NCI-H524 (cell line): ENCODE data around the gene NFIX.

Source experiments
- DNase-seq, 2 experiments: peaks; one replicate each; lab custom pipeline; 2025; lab: John Stamatoyannopoulos, UW

NFIX gene

DNA sequence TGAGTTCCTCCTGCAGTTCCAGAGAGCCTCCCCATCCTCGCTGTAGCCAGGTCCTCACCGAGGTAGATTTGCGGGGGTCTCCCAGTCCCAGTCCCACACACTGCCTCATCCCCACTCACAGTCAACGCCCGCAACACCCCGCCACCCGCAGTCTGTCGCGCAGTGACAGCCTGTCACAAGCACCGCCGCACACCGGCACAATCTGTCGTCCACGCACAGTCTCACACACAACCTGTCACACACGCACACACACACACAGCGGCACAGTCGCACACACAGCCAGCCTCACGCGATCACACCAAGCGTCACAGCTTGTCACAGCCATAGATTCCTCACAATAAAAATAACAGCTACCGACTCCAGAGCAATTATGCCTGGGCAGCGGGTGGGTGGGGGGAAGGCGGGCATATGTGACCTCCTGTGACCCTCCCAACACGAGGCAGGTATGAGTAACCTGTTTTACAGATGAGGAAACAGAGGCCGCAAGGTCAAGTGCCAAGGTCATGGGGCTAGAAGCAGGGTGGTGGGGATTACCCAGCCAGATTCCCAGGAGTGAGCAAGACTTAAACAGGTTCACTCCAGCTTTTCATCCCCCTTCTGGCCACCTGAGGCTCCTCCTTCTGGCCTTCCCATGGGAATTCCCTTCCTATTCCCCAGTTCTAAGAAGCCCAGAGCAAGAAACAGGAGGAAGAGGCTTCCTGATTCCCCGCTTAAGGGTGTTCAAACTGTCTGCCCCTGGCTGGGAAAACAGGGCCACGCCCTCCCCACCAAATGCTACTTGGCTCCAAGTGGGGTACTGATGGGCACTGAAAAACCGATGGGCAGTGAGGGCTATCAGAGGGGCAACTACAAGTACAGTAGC is 13.9 kb downstream of the NFIX start:
- DNase-seq: peak; percentile 47 to 82

DNA sequence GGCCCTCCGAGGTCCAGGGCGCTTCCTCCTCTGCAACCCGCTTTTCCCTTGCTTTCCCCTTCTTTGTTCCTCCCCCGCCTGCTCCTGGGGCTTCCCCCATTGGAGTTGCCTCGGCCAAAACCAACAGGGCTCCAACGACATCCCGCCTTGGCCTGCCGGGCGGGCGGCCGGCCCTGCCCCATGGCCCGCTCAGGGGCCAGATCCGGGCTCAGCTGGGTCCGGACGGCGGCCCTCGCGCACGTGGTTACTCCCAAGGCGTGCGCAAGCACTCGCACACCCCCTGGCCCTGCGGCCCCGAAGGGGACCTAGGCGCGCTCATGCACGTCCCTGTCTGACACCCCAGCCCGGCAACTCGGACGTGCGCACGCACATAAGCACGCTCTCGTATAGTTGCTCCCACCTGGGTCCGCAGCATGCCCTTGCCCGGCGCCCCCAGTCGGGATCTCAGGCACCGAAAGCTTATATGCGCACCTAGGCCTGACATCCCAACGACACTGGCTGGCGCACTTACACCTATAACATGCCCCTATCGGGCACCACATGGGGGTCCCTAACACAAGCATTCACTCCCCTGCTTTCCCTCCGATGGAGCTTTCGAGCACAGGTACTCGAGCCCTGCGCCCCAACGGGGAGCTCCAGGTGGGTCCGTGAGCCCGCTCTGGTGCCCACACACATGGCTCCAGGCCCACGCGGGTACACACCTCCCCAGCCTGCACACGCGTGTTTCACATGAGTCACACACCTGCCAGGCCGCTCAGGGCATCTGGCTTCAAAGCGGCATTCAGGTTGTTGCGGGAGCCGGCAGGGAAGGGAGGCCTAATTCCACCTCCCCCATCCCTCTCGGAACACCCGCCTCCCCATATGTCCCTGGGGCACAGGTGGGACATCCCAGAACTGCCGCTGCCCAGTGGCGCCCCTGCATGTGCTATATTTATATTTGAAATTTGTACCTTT is 15.0 kb downstream of the NFIX start:
- peak in 1 of 2 experiments; percentile 20 for DNase-seq

- no peak for DNase-seq
These were observed 15.8 kb downstream of the NFIX start for GRCh38 chr19:13010992-13011652.

GRCh38 chr19:13011653-13012389 is 16.5 kb downstream of the NFIX start:
- DNase-seq: no peak

DNA sequence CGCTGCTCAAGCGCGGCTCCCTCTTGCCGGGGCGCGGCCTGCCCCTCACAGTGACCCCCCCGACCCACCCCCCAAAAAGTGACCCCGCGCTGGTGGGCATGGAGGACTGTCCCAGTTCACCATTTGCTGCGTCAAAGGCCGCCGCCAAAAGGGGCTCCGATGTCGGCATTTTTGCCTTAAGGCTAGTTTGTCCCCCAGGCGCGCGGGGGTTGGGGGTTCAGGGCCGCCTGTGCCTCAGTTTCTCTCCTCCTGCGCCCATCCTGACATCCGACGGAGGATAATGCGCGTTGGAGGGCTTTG is 17.1 kb downstream of the NFIX start:
- no peak for DNase-seq

GRCh38 chr19:13012690-13013608 is 17.7 kb downstream of the NFIX start:
- no peak for DNase-seq

DNA sequence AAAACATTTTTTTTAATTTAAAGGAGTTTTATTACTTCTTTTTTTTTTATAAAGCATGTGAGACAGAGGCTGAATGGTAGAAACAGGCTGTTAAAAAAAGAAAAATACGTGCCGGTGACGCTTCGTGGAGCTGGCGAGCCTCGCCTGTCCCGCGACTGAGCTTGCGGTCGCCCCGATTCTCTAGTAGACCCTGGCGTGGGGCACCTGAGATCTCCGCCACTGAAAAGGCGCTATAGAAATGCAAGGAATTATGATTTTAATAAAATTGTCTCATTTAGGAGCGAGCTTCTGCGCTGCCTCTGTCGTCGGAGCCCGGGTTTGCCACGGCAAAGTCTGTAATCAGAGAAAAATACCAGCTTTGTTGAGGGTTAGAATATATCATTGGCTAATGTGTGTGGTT is 18.4 kb downstream of the NFIX start:
- DNase-seq: no peak

GRCh38 chr19:13014101-13014920 is 19.0 kb downstream of the NFIX start:
- DNase-seq: no peak

GRCh38 chr19:13014921-13015280 is 19.6 kb downstream of the NFIX start:
- no peak for DNase-seq

- no peak for DNase-seq
These were observed 20.3 kb downstream of the NFIX start for GRCh38 chr19:13015361-13016223.

DNA sequence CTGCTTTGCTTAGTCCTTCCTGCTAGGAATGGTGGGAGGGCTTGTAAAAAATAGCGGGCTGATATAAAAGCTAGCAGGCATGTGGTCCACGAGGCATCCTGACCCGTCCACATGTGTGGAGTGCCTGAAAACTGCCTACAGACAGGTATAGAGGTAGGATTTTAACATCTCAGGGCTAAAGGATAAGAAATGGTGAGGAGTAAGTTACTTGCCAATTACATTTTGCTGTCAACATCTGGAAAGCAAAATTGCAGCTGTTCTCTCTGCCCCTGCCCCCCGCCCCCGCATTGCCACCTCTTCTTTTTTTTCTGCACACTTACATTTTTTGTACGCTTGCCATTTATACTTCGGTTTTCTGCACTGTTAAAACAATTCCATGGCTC is 21.0 kb downstream of the NFIX start:
- no peak for DNase-seq

DNA sequence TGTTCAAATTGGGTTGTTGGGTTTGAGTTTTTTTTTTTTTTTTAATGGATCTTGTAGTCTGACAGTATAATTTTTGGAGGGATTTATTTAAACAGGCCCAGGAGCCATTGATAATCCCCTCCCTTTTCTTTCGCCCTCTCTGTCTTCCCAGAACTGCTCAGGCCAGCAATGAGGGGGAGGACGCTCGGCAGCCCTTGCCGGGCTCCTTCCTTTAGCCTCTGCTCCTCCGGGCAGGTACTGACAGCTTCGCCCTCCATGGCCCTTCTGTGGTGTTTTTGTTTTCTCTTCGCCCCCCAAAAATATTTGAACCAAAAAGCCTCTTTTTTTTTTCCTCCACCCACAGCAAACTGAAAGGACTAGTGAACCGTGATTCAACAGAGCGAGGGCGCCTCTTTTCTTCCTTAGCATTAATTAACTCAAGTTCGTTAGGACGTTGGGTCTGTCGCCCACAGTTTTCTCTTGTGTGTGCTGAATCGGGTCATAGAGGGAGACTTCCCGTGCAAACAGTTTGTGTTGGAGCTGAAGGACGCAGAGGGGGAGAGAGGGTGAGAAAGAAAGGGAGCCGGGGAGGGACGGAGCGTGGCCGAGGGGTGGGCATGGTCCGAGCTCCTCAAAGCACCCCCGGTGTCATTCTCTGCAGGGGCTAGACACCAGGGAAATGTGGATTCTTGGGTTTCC is 21.5 kb downstream of the NFIX start:
- DNase-seq: no peak

GRCh38 chr19:13017306-13018034 is 22.2 kb downstream of the NFIX start:
- no peak for DNase-seq

DNA sequence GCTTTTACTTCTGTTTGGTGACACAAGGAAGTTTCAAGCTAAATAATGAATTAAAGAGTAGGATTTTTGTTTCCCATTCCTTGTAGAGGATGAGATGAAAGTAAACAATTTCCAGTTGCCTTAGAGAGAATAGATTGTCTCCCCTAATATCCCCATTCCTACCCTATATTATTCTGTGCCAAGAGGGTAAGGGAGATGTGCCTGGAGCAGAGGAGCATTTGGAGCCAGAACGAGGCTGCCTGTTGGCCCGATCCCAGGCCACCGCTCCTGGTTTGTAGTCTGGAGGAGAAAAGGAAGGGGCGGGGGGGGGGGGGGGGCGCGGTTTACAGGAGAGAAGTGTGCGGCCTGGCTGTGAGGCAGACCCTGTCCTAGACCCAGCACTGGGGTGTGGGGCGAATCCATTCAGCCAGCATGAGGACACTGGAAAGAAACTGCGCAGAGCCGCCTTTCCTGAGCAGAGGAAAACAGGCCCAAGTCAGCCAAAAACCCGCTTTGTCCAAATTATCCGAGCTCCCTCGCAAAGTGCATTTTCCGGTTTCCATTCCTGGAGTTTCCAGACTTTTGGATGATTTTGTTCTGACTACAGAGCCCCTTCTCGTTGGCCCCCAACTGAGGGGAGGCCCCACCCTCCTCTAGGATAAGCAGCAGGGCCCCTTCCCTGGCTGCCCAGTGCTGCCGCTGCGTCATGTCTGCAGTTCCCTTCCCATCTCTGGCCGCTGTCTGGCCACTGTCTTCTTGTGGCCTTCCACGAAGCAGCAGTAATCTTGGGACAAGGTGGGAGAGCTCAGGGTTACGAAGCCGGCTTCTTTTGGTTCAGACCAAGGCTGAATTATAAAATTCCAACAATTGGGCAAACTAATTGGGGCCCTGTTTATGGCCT is 23.0 kb downstream of the NFIX start:
- no peak for DNase-seq

DNA sequence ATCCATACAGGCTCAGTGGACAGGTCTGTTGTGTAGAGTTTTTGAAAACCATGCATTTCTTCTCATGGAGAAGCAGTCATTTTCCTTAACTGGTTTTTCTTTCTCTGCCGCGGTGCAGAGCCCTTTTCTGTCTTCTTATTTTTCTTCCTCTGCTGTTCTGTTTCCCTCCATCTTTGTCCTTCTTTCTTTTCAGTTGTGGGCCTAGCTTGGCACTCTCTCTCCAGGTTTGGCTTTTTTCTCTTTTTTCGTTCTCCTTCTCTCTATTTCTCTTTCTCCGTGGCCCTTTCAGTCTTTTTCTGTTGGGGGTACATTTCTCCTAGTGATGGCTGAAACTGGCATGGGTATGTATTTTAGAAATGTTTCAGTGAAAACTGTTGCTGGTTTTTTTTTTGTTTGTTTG is 24.1 kb downstream of the NFIX start:
- DNase-seq: no peak

DNA sequence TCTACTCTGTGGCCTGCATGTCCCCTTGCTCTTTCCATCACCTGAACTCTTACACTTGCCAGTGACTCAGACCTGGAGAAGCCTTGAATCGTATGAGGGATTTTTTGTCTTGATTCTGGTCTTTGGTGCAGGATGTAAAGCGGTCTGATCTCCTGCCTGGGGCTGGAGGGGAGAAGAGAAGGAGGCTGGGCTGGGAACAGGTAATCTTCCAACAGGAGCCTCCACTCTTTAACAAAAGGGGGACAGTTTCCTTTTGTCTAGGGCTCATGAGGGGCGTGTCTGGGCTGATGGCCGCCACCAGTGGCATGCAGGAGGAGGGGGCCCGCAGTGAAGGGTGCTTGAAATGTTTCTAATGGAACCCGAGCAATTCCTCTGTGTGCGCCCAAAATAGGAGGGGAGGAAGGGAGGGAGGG is 24.7 kb downstream of the NFIX start:
- no peak for DNase-seq
